SK-N-DZ (cell line): ENCODE data around the gene MAFG.
A peak's percentile ranks its signal among the peaks of the same experiment; 100 is the strongest.

ENCODE experiments used
- DNase-seq: peaks from one replicate; pipeline ENCODE4 v3.0.0-alpha.2; 2015; ENCODE audit warnings: low spot score

The MAFG gene

GRCh38 chr17:81939881-81940385 lies 12.4 kb upstream of the MAFG start:
- DNase-seq, result no peak

- DNase-seq, result no peak
Observed at GRCh38 chr17:81939218-81939617, 11.7 kb upstream of the MAFG start.

GRCh38 chr17:81935709-81936084 lies 8.2 kb upstream of the MAFG start:
- no peak for DNase-seq

- no peak for DNase-seq
Observed at GRCh38 chr17:81934850-81935708, 7.5 kb upstream of the MAFG start.

GRCh38 chr17:81934098-81934757 lies 6.7 kb upstream of the MAFG start:
- no peak for DNase-seq

GRCh38 chr17:81933178-81933699 lies 5.7 kb upstream of the MAFG start:
- DNase-seq, result no peak

GRCh38 chr17:81932333-81932983 lies 4.9 kb upstream of the MAFG start:
- DNase-seq, result no peak

GRCh38 chr17:81931557-81932332 lies 4.2 kb upstream of the MAFG start:
- no peak for DNase-seq

GRCh38 chr17:81931189-81931556 lies 3.6 kb upstream of the MAFG start:
- no peak for DNase-seq

GRCh38 chr17:81930142-81931125 lies 2.9 kb upstream of the MAFG start:
- no peak for DNase-seq

GRCh38 chr17:81929253-81930141 lies 2.0 kb upstream of the MAFG start:
- DNase-seq, result no peak

GRCh38 chr17:81928544-81929252 lies 1.2 kb upstream of the MAFG start:
- DNase-seq, result peak; percentile 54

- DNase-seq, result no peak
Observed at GRCh38 chr17:81927152-81927652, 333 bp downstream of the MAFG start.

GRCh38 chr17:81926451-81927151 lies 934 bp downstream of the MAFG start:
- peak; percentile 63 for DNase-seq

- DNase-seq, result no peak
Observed at GRCh38 chr17:81925860-81926450, 1.6 kb downstream of the MAFG start.

GRCh38 chr17:81924557-81925532 lies 2.7 kb downstream of the MAFG start:
- DNase-seq, result no peak
